NCI-H1694 (cell line): Measurements from ENCODE around the gene TRAPPC3.
A peak's percentile ranks its signal among the peaks of the same experiment; 100 is the strongest.

ENCODE experiments used
- DNase-seq: peaks from one replicate; lab custom pipeline; 2025; lab: John Stamatoyannopoulos, UW

TRAPPC3 gene

DNA sequence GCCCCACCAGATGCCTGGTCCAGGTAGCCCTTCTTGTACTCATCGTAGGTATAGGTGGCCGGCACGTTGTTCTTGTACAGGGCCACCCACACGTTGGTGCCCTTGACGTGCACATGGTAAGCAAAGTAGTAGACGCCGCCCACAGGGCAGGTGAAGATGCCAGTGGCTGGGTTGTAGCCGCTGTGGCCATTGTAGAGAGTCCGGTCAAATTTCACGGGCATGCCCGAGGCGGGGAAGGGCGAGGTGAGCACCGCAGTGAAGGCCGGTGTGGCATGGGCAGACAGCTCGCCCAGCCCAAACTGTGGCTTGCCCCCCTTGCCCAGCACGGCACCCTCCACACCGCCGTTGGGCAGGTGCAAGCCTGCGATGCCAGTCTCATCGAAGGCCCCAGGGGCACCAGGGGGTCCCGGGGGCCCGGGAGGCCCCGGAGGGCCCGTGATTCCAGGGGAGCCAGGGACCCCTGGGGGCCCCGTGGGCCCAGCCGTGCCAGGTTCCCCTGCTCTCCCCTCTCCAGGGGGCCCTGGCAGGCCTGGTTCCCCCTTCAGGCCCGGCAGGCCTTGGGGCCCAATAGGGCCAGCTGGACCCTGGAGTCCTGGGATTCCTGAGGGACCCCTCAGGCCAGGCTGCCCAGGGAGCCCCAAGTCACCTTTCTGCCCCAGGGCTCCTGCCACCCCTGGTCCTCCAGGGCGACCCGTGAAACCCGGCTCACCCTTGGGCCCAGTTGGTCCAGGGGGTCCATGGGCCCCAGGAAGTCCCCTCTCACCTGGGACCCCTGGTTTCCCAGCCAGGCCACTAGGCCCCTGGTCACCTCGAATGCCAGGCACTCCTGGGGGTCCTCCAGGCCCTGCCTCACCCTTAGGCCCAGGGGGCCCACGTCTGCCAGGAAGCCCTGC, 51.3 kb downstream of the TRAPPC3 start:
- no peak for DNase-seq

DNA sequence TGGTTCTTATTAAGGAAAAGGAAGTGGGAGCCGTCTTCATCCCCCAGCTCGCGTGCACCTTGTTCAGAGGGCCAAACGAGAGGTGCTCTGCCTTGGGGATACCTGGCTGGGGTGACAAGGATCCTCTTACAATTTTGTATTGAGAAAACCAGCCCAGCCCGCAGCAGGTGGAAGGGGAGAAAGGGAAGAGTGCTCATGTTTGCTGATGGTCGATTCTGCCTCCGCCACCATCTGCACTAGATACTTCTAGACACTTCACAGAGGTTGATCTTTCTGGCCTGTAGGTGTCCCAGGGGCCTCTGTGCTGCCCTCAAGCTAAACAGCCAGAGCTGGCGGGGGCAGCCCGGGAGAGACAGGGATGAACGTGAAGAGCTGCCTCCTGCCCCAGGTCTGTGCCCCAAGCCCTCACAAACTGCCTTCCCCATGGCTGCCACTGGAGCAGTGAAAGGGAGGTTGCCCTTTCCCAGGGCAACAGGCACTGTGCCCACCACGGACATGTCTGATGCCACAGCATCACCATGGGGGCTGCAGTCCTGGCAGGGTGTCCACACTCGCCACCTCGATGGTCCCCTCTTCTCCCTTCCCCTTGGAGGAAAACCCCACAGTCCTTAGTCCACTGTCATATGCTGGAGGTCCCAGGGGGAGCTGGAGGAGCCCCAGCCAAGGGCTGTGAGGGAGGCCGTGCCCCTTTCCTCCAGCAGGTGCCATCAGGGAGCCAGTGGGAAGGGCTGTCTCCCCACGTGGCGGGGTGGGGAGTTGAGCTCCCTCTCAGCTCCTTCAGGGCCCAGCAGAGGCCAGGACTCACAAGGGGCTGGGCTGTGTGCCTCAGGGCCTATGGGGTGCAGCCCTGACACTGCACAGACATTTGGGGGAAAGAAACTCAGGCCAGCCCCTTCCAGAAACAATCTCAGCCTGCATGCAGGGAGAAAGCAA, 52.5 kb downstream of the TRAPPC3 start:
- DNase-seq, result no peak

DNA sequence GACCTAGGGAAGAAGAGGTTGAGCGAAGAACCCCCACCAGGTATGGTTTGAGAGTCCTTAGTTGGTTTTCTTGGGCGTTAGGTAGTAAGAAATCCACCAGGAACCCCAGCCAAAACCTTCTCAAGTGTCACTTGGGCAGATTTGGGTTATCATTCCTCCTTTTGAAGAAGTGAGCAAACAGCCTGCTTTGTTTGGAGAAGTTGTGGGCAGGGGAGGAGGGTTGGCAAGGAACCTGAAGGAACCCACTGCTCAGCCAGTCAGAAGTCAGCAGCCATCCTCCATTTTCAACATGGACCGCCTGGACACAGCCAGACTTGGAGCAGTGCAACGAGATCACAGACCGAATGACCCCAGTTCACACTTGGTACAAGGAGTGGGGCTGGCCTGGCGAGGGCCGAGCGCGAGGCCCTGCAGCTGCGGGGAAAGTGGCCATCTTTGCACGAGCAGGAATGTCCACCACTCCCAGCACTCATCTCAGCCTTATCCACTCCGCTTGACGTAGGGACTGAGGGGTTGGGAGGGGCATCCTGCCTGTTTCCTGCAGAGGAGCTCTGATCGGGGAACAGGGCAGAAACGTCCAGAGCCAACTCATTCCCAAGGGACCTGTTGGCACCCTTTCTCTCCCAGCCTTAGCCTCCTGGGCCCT, 53.4 kb downstream of the TRAPPC3 start:
- DNase-seq, result no peak

DNA sequence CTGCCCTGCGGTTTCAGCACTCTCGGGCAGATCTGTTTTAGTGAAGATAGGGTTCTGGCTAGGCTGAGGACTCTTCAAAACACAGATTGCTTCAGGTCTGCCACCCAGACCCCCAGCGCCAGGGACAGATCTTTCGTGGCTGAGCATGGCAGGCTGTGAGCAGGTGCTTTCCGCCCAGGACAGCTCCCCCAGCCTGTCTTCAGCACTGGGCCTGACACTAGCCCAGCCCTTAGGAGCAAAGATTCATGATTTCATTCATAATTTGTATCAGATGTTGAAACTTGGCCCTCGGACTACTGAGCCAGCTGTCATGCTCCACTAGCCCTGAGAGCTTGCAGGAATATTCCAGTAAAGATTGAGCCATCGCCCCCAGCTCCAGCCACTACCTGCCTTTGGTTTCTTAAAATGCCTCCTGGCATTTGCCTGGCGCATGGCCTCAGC, 54.6 kb downstream of the TRAPPC3 start:
- no peak for DNase-seq

DNA sequence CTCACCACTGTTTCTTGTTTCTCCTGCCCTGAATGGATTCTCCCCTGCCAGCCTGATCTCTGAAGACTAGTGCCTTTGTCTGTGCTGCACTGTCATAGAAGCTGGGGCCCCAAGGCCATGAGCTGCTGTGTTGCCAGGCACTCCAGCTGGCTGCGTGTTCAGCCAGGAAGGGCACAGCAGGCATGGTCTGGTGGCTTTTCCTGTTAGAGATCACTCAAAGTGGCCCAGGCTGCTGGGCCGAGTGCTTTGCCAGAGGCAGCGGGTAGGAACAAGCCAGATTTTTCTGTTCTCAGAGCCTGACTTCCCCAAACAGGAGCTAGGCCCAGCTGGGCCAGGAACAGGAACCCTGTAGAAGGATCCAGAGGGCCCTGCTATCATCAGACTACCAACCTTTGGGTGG, 55.4 kb downstream of the TRAPPC3 start:
- peak; percentile 45 for DNase-seq

DNA sequence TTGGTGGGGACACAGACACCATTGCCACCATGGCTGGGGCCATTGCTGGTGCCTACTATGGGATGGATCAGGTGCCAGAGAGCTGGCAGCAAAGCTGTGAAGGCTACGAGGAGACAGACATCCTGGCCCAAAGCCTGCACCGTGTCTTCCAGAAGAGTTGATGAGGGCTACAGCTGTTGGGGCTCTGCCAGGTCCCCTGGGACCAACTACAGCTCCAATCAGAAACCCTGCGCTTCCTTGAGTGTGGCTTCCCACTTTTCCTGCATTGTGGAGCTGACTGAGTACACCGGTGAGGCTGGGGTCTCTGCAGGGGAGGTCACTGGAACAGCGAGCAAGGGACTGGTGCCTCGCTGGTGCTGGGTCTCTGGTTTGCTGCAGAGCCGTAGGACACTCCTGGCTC, 56.1 kb downstream of the TRAPPC3 start:
- DNase-seq, result peak; percentile 19

DNA sequence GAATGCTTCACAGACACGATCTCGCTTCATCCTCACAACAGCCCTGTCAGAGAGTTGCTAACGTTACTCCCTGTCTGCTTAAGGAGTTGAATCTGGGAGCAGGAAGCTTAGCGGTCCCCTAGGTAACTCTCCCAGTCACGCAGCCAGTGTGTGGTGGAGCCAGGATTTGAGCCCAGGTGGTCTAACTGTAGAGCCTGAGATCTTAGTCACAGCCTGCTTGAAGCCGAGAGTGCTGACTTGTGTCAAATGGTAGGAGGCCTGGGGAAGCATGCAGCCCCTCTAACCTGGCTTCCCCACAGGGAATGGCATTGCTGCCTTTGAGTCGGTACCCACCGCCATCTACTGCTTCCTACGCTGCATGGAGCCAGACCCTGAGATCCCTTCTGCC, 56.5 kb downstream of the TRAPPC3 start:
- no peak for DNase-seq

DNA sequence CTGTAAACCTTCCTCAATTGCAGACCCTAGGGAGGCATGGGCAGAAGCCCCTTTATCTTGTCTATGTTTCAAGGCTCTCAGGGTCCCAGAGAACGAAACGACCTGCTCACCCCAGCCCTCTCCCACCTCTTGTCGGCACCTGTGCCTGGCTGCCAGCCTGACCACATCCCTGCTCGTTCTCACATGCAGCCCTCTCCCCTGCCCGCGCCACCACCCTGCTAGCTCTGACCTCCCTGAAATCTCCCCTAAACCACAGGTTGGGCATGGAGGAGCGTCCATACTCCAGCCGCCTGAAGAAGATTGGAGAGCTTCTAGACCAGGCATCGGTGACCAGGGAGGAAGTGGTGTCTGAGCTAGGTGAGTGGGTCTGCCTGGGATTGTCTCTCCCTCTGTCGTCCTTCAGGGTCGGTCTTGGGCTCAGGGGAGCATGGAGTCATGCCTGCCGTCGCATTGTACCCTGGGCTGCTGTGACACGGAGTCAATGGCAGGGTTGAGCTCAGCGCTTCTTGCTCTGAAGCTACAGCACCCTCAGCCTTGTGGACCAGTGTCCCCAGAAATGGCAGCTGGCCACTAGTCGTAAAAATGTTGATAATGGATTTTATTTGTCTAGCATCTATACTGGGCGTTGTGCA, 57.0 kb downstream of the TRAPPC3 start:
- DNase-seq, result no peak

DNA sequence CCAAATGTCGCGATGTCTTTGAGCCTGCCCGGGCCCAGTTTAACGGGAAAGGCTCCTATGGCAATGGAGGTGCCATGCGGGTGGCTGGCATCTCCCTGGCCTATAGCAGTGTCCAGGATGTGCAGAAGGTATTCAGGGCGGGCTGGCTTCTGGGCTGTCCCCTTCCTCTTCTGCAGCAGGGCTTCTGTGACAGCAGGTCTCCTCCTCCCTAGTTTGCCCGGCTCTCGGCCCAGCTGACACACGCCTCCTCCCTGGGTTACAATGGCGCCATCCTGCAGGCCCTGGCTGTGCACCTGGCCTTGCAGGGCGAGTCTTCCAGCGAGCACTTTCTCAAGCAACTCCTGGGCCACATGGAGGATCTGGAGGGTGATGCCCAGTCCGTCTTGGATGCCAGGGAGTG, 57.6 kb downstream of the TRAPPC3 start:
- DNase-seq, result no peak

DNA sequence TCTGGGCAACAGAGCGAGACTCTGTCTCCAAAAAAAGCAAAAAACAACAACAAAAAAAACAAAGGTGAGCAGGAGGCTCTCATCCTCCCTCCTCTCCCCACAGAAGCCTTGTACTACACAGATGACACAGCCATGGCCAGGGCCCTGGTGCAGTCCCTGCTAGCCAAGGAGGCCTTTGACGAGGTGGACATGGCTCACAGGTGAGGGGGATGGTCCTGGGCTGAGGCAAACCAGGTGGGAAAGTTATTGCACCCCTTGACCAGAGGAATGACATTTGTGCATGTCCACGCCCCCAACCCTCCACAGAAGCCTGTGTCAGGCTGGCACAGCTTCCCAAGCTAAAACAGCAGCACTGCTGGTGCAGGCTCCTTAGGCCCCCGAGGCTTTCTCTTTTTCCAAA, 58.1 kb downstream of the TRAPPC3 start:
- no peak for DNase-seq

DNA sequence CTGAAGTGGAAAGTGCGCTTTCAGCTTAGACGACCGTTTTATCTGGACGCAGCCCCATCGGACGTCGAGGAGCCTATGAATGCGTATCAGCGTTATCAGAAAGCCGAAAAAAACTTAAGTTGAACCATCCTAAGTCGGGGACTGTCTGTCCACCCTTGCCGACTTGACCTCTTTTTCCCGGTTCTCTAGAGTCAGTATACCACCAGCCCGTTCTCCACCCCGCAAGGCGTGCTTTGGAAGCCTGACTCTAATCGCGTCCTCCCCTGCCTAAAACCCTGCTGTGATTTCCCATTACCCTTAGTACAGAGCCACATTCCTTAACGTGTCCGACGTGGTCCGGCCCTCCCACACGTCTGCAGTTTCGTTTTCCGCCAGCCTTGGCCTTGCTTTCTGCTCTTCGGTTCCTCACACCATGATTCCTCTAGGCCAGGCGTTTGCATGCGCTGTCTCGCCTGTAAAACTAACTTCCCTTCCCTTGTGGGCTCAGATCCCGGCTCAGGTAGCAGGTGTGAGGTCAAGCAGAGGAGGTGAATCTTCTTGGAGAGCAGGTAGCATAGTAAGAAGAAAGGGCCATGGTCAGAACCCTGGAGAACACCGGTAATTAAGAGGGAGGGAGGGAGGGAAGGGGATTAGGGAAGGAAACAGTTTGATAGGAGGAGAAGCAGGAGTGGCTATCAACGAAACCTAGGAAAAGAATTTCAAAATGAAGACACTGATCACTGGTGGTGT, 59.7 kb downstream of the TRAPPC3 start:
- DNase-seq, result no peak

DNA sequence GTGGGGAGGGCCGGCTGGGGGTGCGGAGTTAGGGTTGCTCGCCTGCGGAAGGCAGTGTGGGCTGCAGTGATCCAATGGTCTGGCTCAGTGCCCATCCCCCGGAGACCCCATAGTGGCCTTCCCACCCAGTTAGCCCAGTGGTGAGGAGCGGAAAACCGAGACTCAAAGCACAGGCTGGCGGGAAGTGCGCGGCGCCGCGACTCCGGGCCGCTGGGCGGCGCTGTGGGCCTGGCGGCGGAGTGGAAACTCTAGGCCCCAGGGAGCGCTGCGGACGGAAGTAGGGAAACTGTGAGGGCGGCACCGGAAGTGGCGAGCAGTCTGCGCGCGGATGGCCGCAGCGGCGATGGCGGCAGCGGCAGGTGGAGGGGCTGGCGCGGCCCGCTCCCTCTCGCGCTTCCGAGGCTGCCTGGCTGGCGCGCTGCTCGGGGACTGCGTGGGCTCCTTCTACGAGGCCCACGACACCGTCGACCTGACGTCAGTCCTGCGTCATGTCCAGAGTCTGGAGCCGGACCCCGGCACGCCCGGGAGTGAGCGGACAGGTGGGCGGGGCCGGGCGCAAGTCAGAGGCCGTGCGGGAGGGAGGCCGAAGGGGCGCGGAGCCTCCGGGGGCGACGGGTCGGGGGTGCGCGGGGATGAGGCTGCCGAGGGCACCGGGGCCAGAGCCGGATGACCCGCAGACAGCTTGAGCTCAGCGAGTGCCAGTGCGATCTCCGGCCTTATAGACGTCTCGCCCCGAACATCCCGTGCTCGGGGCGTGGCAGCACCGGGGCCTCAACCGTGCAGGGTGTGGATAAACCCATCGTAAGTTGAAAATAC, 60.5 kb downstream of the TRAPPC3 start, which contains the start of gene ADPRS:
Gene ADPRS, plus strand, starts transcription at position 316 of the 816 bp plus-strand sequence. Its CDS starts 13 bp downstream, at position 329.
- DNase-seq, result peak; percentile 69

DNA sequence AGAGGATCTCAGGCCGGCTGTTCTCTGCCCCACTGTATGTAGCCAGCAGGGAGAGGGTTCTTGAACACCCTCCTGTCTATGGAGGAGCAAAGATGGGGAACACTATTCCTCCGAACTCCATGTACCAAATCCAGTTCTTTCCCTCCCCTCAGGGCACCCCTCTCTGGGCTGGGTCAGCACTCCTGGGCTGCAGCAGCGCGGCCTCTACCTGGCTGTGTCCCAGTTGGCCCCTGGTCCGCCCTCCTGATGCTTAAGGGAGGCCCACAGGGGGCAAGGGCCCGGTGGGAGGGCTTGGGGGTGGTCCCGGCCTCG, 61.1 kb downstream of the TRAPPC3 start:
- no peak for DNase-seq

DNA sequence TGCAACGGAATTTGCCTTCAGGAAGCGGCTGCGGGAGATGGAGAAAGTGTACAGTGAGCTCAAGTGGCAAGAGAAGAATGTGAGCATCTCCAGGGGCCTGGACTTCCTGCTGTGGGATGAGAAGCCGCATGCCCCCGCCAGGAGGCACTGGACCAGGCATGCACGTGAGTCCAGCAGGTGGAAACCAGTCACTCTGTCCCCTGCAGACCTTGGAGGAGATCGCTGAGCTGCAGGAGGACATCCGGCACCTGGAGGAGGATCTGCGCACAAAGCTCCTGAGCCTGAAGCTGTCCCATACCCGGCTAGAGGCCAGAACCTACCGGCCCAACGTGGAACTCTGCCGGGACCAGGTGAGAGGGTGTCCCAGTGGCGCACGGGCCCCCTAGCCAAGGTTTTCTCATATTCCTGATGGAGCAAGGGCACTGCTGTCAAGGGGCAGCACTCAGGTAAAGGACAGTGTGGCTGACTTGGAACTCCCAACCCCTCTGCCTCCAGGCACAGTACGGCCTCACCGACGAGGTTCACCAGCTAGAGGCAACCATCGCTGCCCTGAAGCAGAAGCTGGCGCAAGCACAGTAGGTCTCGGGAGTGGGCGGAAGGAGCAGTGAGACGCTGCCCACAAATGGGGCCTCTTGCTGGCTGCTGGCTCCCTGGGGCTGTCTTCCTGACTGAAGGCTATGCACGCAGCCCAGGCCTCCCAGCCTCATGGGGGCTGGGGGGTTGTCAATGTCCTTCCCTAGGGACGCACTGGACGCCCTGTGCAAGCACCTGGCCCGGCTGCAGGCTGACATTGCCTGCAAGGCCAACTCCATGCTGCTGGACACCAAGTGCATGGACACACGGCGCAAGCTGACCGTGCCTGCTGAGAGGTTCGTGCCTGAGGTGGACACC, 61.8 kb downstream of the TRAPPC3 start:
- DNase-seq, result no peak
